Hindlimb muscle (tissue), 1 donor: ENCODE data around the gene REV3L. TPM values are rescaled to one million over a fixed set of nuclear protein-coding genes. Genes with fewer than 3 reads are reported as not detected.
"Not testable (repeated sequence)": the region's sequence is repeated elsewhere in the genome, so short reads cannot be mapped to it uniquely, and the experiment has no call there.

Experiments
- DNase-seq: peaks from one replicate; pipeline ENCODE4 v3.0.0-alpha.2; 2013
- polyA plus RNA-seq: library from polyadenylated mRNA; unstranded; fragments of 120-200 nt; gene quantifications from one replicate; pipeline ENCODE4 v1.2.1, GENCODE V29; 2013; ENCODE audit not compliant: insufficient read length

REV3L gene
- polyA plus RNA-seq, 1 donor = 36.4 TPM

- DNase-seq = not testable (repeated sequence)
Measured at GRCh38 chr6:111290689-111291335, 192.2 kb downstream of the REV3L start.

GRCh38 chr6:111284356-111284755, 198.7 kb downstream of the REV3L start:
- DNase-seq = not testable (repeated sequence)

- no peak for DNase-seq
Measured at GRCh38 chr6:111283707-111284106, 199.3 kb downstream of the REV3L start.

GRCh38 chr6:111282515-111282914, 200.5 kb downstream of the REV3L start:
- DNase-seq = no peak

- no peak for DNase-seq
Measured at GRCh38 chr6:111280445-111280955, 202.5 kb downstream of the REV3L start.

GRCh38 chr6:111278731-111279130, 204.3 kb downstream of the REV3L start:
- no peak for DNase-seq

GRCh38 chr6:111277819-111278218, 205.2 kb downstream of the REV3L start:
- no peak for DNase-seq

GRCh38 chr6:111276736-111277135, 206.3 kb downstream of the REV3L start:
- no peak for DNase-seq

GRCh38 chr6:111276335-111276734, 206.7 kb downstream of the REV3L start:
- DNase-seq = no peak

GRCh38 chr6:111274593-111275217, 208.3 kb downstream of the REV3L start:
- DNase-seq = no peak

- no peak for DNase-seq
Measured at GRCh38 chr6:111270121-111270520, 212.9 kb downstream of the REV3L start.

GRCh38 chr6:111269401-111269970, 213.5 kb downstream of the REV3L start:
- no peak for DNase-seq

- no peak for DNase-seq
Measured at GRCh38 chr6:111267764-111268333, 215.2 kb downstream of the REV3L start.

- no peak for DNase-seq
Measured at GRCh38 chr6:111266276-111266675, 216.7 kb downstream of the REV3L start.

- no peak for DNase-seq
Measured at GRCh38 chr6:111265842-111266241, 217.2 kb downstream of the REV3L start.

GRCh38 chr6:111263837-111264236, 219.2 kb downstream of the REV3L start:
- no peak for DNase-seq

- DNase-seq = no peak
Measured at GRCh38 chr6:111260570-111261298, 222.3 kb downstream of the REV3L start.

GRCh38 chr6:111259089-111259831, 223.8 kb downstream of the REV3L start:
- peak; percentile 100 for DNase-seq

GRCh38 chr6:111258615-111259088, 224.4 kb downstream of the REV3L start:
- DNase-seq = no peak

- DNase-seq = no peak
Measured at GRCh38 chr6:111258010-111258409, 225.0 kb downstream of the REV3L start.

GRCh38 chr6:111256646-111257045, 226.4 kb downstream of the REV3L start:
- no peak for DNase-seq

- DNase-seq = not testable (repeated sequence)
Measured at GRCh38 chr6:111255838-111256237, 227.2 kb downstream of the REV3L start.
